Stimulated activated CD8-positive, alpha-beta memory T cell treated with anti-CD3 and anti-CD28 coated beads, Interleukin-4, amount 100 ng/mL, for 1 hour (primary cell): ENCODE results near the gene PRKD2.
"Not testable (repeated sequence)": the region's sequence is repeated elsewhere in the genome, so short reads cannot be mapped to it uniquely, and the experiment has no call there.

Source experiments
- DNase-seq, 2 donors: peaks; one replicate each; pipeline ENCODE4 v3.0.0-alpha.2; 2020; ENCODE audit warnings: low read depth in 2 of 2, low spot score in 1 of 2

The PRKD2 gene

DNA sequence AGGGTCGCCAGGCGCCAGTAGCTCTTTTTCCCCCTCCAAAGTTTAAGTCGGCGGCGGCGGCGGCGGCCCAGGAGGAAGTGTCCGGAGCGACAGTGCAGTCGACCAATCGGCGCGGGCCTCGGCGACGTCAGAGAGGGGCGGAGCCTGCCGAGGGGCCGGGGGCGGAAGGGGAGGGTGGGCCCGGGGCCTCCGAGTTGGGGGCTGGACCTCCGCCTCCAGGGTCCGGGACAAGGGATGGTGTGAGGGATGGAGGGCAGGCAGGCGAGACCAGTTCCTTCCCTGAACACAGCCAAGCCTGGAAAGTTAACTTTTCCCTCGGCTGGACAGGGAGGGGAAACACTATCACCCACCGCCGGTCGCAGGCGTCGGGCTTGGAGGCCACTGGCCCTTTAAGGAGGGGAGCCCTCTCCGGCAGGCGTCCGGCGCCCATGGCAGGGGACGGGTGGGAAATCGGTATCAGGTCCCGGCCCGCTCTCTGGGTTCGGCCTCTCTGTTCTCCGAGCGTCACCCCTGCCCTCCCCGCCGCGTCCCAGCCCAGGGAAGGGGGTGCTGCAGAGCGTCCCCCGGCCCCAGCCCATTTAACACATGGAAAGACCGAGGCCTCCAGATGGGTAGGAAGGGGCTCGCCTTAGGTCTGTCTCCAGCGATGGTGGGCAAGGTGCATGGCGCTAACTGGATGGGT, at the start of gene PRKD2:
Gene PRKD2, minus strand, starts transcription at position 81 of the 682 bp plus-strand sequence. CDS start 744 bp downstream, outside the sequence.
- DNase-seq, result peak; percentile 80 to 84

DNA sequence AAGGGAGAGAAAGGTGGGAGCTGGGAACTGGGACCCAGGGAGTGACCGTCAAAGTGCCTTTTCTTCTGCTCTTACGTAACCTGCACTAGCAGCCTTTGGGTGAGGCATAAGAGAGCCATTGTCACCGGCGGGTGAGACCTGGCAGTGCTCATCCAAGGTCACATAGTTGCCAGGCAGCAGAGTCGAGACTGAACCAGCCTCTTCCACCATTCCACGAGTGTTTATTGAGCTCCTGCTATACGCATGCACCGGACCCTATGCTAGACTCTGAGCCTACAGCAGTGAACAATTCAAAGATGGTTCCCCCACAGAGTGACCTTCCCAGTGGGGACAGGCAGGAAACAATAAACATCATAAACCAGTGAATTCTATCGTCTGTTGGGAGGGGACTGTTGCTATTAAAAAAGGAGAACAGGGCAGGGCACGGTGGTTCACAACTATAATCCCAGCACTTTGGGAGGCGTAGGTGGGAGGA, 47.9 kb upstream of the PRKD2 start:
- no peak for DNase-seq

DNA sequence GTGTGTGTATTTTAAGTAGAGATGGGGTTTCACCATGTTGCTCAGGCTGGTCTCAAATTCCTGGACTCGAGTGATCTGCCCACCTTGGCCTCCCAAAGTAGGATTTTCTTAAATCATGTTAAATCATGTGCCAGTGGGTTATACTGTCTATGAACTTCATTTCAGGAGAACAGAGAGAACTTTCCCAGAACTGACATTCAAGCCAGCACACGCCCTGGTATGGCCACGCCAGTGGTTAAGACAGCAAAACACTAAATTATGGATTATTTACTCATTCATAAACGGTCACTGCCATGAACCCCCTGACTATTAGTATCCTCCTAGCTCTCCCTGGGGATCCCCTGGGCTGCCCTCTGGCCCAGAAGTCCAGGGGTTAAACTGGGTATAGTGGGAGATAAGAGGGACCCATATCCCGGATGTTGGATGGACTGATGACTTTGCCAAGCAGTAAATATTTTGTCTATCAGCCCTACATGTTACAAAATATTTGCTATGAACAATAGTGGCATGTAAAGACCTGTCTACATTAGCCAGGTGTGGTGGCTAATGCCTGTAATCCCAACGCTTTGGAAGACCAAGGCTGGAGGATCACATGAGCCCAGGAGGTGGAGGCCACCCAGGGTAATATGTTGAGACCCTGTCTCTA, 45.5 kb upstream of the PRKD2 start:
- DNase-seq, result no peak

DNA sequence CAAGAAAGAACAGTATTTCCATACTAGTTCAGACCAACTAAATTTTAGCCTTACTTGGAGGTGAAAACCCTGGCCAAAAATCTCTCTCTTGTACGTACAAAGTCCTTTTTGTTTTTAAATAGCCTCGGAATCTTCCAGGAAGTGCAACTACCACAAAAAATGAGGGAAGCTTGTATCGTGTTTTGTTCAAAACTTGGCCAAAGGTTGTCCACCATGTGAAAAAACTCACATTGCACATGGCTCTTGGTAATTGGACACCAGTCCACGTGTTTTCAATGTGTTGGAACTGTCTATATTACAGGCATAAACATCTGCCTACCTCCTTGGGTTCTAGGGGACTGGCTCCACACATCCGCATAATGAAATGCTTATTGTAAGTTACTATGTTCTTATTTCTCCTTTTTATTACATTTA, 44.5 kb upstream of the PRKD2 start:
- no peak for DNase-seq

DNA sequence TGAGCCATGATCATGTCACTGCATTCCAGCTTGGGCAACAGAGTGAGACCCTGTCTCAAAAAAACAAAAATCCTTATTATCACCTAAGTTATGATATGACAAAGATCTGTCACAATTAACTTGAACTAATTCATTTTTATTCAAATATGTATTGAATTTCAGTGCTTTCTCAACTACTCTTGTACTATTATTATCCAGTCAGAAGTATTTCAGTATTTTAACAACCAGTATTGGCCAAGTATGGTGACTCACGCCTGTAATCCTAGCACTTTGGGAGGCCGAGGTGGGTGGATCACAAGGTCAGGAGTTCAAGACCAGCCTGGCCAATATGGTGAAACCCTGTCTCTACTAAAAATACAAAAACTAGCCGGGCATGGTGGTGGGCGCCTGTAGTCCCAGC, 44.0 kb upstream of the PRKD2 start:
- DNase-seq, result not testable (repeated sequence)

DNA sequence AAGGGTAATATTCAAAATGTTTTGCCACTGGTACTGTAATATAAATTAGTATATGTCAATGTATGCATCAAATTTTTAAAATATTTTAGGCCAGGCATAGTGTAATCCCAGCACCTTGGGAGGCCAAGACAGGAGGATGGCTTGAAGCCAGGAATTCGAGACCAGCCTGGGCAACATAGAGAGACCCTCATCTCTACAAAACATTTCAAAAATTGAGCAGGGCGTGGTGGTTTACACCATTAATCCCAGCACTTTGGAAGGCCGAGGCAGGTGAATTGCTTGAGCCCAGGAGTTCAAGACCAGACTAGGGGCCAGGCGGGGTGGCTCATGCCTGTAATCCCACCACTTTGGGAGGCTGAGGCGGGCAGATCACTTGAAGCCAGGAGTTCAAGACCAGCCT, 43.4 kb upstream of the PRKD2 start:
- DNase-seq, result no peak

DNA sequence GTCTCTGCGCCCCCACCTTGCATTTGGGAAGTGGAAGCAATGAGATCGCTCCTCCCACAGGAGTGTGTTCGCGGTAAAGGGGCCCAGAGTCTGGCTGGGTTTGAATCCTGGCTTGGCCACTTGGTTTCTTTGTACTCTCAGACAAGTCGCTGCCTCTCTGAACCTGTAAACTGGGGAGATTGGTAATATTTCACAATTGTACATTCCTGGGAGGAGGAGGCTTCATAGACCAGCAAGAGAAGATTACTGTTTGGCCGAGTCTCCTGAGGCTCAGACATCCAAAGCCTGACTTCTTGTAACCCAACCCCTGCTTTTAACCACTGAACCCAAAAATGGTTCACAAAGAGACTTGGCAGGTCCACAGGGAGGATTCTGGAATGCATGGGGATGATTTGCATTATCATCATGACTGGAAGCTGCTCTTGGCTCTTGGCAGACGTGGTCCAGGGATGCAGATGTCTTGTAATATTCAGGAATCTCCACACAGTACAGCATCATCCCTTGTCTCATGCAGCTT, 43.0 kb upstream of the PRKD2 start:
- DNase-seq, result no peak

DNA sequence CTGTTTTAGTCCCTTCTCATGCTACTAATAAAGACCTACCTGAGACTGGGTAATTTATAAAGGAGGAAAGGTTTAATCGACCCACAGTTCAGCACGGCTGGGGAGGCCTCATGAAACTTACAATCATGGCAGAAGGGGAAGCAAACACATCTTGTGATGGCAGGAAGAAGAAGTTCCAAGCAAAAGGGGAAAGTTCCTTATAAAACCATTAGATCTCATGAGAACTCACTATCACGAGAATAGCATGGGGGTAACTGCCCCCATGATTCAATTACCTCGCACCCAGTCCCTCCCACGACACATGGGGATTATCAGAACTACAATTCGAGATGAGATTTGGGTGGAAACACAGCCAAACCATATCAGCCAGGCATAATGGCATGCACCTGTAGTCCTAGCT, 42.3 kb upstream of the PRKD2 start:
- no peak for DNase-seq

DNA sequence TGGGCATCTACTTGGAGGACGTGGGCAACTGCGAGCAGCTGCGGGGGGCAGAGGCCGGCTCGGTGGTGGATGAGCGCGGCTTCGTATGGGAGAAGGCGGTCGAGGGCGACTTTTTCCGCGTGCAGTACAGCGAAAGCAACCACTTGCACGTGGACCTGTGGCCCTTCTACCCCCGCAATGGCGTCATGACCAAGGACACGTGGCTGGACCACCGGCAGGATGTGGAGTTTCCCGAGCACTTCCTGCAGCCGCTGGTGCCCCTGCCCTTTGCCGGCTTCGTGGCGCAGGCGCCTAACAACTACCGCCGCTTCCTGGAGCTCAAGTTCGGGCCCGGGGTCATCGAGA, 39.6 kb upstream of the PRKD2 start:
- no peak for DNase-seq

DNA sequence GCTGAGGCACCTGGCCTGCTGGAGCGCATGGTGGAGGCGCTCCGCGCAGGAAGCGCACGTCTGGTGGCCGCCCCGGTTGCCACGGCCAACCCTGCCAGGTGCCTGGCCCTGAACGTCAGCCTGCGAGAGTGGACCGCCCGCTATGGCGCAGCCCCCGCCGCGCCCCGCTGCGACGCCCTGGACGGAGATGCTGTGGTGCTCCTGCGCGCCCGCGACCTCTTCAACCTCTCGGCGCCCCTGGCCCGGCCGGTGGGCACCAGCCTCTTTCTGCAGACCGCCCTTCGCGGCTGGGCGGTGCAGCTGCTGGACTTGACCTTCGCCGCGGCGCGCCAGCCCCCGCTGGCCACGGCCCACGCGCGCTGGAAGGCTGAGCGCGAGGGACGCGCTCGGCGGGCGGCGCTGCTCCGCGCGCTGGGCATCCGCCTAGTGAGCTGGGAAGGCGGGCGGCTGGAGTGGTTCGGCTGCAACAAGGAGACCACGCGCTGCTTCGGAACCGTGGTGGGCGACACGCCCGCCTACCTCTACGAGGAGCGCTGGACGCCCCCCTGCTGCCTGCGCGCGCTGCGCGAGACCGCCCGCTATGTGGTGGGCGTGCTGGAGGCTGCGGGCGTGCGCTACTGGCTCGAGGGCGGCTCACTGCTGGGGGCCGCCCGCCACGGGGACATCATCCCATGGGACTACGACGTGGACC, 39.1 kb upstream of the PRKD2 start:
- no peak for DNase-seq

DNA sequence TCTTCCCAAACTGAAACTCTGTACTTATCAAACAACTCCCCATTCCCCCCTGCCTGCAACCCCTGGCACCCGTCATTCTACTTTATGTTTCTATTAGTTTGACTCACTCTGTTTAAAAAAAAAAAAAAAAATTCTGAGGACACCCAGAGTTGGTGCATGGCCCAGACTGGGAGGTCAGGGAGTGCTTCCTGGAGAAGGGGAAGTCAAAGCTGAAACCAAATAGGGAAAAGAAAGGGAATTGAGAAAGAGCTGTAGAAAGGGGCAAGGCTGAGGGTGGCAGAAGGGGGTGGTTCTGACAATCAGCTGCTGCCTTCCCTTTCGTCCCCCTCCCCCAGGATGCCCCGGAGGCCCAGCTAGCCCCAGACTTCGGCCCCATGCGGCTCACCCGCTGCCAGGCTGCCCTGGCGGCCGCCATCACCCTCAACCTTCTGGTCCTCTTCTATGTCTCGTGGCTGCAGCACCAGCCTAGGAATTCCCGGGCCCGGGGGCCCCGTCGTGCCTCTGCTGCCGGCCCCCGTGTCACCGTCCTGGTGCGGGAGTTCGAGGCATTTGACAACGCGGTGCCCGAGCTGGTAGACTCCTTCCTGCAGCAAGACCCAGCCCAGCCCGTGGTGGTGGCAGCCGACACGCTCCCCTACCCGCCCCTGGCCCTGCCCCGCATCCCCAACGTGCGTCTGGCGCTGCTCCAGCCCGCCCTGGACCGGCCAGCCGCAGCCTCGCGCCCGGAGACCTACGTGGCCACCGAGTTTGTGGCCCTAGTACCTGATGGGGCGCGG, 38.4 kb upstream of the PRKD2 start:
- DNase-seq, result no peak

DNA sequence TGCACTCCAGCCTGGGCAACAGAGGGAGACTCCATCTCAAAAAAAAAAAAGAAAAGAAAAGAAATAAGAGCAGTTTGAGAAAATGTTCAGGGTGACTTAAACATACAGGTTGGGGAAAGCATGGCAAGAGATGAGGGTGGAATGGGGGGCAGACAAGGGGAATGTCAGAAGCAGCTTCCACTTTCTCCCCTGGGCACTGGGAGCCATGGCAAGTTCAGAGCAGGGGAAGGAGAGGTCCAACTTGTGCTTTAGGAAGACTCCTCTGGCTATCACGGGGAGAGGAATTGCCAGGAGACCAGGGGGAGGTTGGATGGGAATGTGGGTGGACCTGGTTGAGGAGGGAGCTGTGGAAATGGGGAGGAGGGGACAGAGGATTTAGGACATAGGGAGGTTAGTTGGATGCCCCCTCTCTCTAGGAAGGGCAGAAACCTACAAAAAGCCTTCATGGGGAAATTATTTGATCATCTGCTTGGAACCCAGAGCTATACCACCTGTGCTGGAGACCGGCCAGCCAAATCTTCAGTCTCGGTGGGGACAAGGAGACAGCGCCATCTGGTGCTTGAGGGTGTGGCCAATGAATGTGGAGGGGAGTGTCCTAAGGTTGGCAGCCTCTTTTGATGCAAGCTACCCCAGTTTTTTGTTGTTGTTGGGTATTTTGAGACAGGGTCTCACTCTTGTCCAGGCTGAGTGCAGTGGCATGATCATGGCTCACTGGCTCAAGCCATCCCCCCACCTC, 36.7 kb upstream of the PRKD2 start:
- DNase-seq, result peak in 1 of 2 donors; percentile 37

DNA sequence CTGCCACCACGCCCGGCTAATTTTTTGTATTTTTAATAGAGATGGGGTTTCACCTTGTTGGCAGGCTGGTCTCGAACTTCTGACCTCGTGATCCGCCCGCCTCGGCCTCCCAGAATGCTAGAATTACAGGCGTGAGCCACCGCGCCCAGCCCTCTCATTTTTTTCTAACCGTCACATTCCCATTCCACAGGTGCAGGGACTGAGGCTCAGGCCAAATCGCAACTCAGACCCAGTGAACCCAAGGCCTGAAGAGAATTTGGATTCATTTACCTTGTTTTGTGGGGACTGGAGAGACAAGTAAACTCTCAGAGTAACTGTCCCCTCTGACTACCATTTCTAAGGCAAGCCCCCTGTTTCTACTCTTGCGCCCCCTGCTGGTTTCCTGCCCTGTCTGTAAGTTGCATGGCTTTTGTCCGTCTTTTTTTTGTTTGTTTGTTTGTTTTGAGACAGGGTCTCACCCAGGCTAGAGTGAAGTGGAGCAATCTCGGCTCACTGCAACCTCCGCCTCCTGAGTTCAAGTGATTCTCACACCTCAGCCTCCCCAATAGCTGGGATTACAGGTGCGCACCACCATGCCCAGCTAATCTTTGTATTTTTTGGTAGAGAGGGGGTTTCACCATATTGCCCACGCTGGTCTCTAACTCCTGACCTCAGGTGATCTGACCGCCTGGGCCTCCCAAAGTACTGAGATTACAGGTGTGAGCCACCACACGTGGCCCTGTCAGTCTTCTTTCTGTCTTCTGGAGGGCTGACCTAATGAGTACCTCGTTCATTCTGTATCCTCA, 31.6 kb upstream of the PRKD2 start:
- peak; percentile 58 to 61 for DNase-seq

DNA sequence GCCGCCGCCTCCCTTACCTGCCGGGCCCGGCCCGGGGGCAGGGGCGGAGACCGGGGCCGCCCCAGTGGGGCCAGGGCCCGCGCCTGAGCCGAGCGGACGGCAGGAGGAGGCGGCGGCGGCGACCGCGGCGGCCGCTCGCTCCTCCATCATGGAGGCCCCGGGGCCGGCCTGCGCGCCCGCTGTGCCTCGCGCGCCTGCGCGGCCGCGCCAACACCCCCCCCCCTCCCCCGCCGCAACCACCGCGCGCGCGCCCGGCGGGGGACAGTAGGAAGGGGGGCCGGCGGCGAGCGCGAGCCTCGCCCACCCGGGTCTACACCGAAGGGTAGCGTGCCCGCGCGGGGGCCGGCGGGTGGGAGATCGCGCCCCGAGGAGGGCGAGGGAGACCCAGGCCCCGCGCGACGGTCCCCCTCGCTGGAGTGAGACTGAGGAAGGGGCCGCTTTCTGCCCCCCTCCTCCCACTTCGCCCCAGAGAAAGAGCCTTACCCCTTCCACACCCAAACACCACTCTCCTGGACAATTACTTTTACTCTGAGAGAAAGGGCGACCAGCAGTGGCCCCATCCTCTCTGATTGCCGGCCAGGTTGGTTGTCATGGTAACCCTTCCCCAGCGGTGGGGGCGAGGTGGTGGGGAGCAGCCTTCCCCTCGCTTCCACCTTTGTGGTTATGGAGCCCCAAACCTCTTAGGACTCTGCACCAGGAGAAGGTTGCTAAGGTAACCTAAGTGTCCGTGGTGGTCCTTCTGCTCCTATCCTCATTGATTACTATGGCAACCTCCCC, 29.6 kb upstream of the PRKD2 start, which contains the start of gene STRN4:
Gene STRN4, minus strand, starts transcription at position 170 of the 777 bp plus-strand sequence. Its CDS starts 20 bp downstream, at position 150.
- peak in 1 of 2 donors; percentile 20 for DNase-seq

DNA sequence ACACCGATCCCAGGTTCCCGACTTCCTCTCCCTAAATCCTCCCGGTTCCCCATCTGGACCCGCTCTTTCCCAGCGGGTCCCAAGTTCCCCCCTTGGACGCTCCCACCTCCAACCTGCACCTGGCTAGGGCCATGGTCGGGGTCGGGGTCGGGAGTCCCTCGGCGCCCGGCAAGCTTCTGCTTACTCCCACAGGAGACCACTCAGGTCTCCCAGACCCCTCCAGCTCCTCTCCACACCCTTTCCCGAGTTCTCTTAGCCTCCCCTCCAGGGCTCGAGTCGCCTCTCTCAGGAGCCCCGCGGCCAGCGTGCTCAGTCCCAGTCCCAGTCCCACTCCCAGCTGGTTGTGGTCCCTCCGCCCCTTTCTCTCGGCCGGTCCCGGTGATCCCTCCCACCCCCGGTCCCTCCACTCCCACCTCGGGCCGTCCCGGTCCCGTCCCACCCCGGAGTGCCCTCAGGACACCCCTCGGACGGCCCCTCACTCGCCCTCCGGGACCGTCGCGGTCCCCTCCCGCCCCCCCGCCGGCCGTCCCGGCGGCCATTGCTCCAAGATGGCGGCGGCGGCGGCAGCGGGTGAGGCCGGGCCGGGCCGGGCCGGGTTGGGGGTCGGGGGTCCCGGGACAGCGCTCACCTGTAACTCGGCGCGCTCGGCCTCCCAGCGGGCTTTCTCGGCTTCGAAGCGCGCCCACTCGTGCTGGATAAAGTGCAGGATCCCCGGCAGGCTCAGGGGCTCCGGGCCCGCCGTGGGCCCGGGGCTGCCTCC, 28.8 kb upstream of the PRKD2 start, which contains the start of gene FKRP:
Gene FKRP, plus strand, starts transcription at position 537 of the 760 bp plus-strand sequence. CDS start 9,394 bp downstream, outside the sequence.
- DNase-seq, result no peak

DNA sequence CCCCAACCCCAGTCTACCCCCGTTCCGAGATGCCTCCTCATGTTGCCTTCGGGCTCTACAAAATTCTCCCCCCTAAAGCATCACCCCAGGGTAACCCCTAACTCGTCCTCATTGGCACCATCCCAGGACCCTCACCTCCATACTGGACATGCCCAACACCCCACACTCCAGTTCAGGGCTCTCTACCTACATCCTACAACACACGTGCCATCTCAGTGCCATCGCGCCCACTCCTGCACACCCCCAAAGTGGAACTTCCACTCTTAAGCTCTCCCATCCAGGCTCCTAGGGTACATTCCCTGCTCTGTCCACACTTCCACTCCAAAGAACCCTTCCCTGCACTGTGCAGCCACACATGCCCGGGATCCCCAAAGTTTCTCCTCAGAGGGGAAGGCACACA, 28.1 kb upstream of the PRKD2 start:
- no peak for DNase-seq

DNA sequence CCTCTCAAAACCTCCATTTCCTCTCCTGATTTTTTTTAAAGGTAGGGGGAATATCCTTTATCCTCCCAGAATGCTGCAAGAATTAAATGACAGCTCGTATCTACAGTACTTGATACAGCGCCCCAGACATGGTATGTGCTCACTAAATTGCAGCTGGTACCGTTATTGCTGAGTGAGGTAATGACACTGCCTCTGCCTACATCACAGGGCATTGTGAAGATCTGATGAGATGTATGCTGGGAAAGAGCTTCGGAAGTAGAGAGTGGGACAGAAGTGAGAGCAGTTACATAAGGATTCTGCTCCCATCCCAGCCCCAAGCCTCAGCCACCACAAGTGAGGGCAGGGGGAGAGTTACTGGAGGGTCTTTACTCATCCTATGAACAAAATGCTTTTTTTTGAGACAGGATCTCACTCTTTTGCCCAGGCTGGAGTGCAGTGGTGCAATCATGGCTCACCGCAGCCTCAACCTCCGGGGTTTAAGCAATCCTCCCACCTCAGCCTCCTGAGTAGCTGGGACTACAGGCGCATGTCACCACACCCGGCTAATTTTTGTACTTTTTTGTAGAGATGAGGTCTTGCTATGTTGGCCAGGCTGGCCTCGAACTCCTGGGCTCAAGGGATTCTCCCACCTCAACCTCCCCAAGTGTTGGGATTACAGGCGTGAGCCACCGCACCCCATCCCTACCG, 27.2 kb upstream of the PRKD2 start:
- DNase-seq, result no peak
